Keratinocyte (primary cell): Measurements from ENCODE around the gene MFSD1. TPM values are rescaled to one million over a fixed set of nuclear protein-coding genes. Genes with fewer than 3 reads are reported as not detected.

ENCODE experiments used
- DNase-seq: peaks from one replicate; pipeline ENCODE4 v3.0.0-alpha.2; 2011; ENCODE audit warnings: low read depth, missing footprints, low spot score
- FAIRE-seq: peaks from 2 replicates; lab custom pipeline; 2011; peaks lifted over from hg19 to GRCh38; lab: Jason Lieb, UNC
- H2AFZ ChIP-seq: 2 replicates; pipeline ENCODE4 v1.6.0; 2012; ENCODE audit warnings: low read length, control low read depth, inconsistent platforms; ENCODE audit not compliant: control insufficient read depth
- H3K27ac ChIP-seq: 2 replicates; pipeline ENCODE4 v1.5.1; 2011; ENCODE audit warnings: low read length; ENCODE audit not compliant: control insufficient read depth, insufficient read depth
- H3K27me3 ChIP-seq: 3 replicates; pipeline ENCODE4 v1.6.0; 2011; ENCODE audit warnings: low read length; ENCODE audit not compliant: control insufficient read depth, insufficient read depth; ENCODE audit errors: extremely low read depth
- H3K36me3 ChIP-seq, 2 experiments: 2 replicates in 1 of 2; 3 replicates in 1 of 2; pipeline ENCODE4 v1.5.1; 2011; ENCODE audit warnings: low read length in 2 of 2, mild to moderate bottlenecking in 1 of 2; ENCODE audit not compliant: control insufficient read depth in 2 of 2, insufficient read depth in 2 of 2; ENCODE audit errors: extremely low read depth in 1 of 2
- H3K4me1 ChIP-seq: 3 replicates; pipeline ENCODE4 v1.5.1; 2011; ENCODE audit warnings: low read length; ENCODE audit not compliant: control insufficient read depth, insufficient read depth; ENCODE audit errors: extremely low read depth
- H3K4me2 ChIP-seq: 3 replicates; pipeline ENCODE4 v1.6.0; 2011; ENCODE audit warnings: low read depth, low read length; ENCODE audit not compliant: control insufficient read depth, insufficient read depth; ENCODE audit errors: extremely low read depth
- H3K4me3 ChIP-seq, 3 experiments: fragments of 200-600 bp in 1 of 3; sonication (generic) in 1 of 3; 2 replicates in 2 of 3; 3 replicates in 1 of 3; pipeline ENCODE4 v1.5.1; 2011 to 2016; ENCODE audit warnings: low read length in 3 of 3, mild to moderate bottlenecking in 3 of 3, control low read depth in 2 of 3, inconsistent platforms in 1 of 3, low read depth in 1 of 3, mixed read lengths in 1 of 3, mixed run types in 1 of 3, moderate library complexity in 1 of 3; ENCODE audit not compliant: control insufficient read depth in 2 of 3, insufficient read depth in 2 of 3; ENCODE audit errors: extremely low read depth in 1 of 3
- H3K79me2 ChIP-seq: 2 replicates; pipeline ENCODE4 v1.6.0; 2012; ENCODE audit warnings: low read length; ENCODE audit not compliant: control insufficient read depth, insufficient read depth
- H3K9ac ChIP-seq: 3 replicates; pipeline ENCODE4 v1.6.0; 2011; ENCODE audit warnings: low read length; ENCODE audit not compliant: control insufficient read depth, insufficient read depth; ENCODE audit errors: extremely low read depth
- H3K9me1 ChIP-seq: 3 replicates; pipeline ENCODE4 v1.6.0; 2011; ENCODE audit warnings: low read length; ENCODE audit not compliant: control insufficient read depth, insufficient read depth; ENCODE audit errors: extremely low read depth
- H3K9me3 ChIP-seq: 2 replicates; pipeline ENCODE4 v1.5.1; 2012; ENCODE audit warnings: low read depth, low read length; ENCODE audit not compliant: control insufficient read depth
- H4K20me1 ChIP-seq: 3 replicates; pipeline ENCODE4 v1.6.0; 2011; ENCODE audit warnings: low read length; ENCODE audit not compliant: control insufficient read depth, insufficient read depth; ENCODE audit errors: extremely low read depth
- EZH2 ChIP-seq: IDR thresholded peaks from one replicate; pipeline ENCODE4 v1.6.1; 2012; ENCODE audit warnings: inconsistent platforms, mild to moderate bottlenecking, low read length, moderate library complexity
- dilution Hi-C: fragments of 300-500 bp; cut with MboI; formaldehyde crosslinking; loops from one replicate; pipeline ENCODE4 v1.7.0; 2020; ENCODE audit warnings: low sequenced_read_pairs; ENCODE audit not compliant: extremely low pct_ligation_motif_present
- polyA plus RNA-seq, 5 experiments: library from polyadenylated mRNA; depleted of rRNA in 3 of 5; stranded (reverse) in 3 of 5; stranded (forward) in 1 of 5; unstranded in 1 of 5; fragments of >200 nt; gene quantifications; 1 replicate in 1 of 5; 2 replicates in 3 of 5; 3 replicates in 1 of 5; pipeline versions ENCODE4 v1.2.1 to v1.2.3, GENCODE V29; 2011 to 2012; ENCODE audit warnings: missing spikeins in 2 of 5, low read depth in 1 of 5, low replicate concordance in 1 of 5
- TF ChIP-seq, protein P1 (sequence below), 3 experiments: IDR thresholded peaks in 1 of 3; conservative IDR thresholded peaks in 1 of 3; optimal IDR thresholded peaks in 1 of 3; 2 replicates in 2 of 3; 3 replicates in 1 of 3; pipeline versions ENCODE3 to v1.5.1; 2011; ENCODE audit warnings: low read length in 3 of 3, mild to moderate bottlenecking in 3 of 3, moderate library complexity in 2 of 3, control low read depth in 1 of 3, inconsistent platforms in 1 of 3; ENCODE audit not compliant: insufficient read depth in 2 of 3; ENCODE audit errors: extremely low read depth in 1 of 3

MFSD1 gene
- polyA plus RNA-seq, 1 donor (not counting 4 experiments of a cell fraction or from before 2014, with no cell fraction given), result 49.8 TPM

DNA sequence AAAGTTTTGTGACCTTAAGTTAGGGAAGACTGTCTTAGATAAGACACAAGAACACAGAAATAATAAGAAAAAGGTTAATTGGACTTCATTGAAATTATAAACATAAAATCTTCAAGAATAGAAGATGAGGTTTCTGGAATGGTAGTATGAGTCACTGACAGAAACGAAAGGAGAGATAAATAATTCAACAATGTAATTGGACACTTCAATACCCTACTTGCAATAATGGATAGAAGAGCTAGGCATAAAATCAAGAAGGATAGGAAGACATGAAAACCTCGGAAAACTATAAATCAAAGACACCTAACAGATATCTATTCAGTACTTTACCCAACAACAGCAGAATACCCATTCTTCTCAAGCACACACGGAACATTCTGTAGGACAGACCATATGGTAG, 15.9 kb upstream of the MFSD1 start:
- Histone ChIP-seq H3K4me3 (no peak overlapping the region), H2AFZ (no peak overlapping the region), H3K27me3 (no peaks in the 10 kb centered on the region), H3K9me3 (no peaks in the 10 kb centered on the region), H3K79me2 (no peaks in the 10 kb centered on the region), H3K27ac (no peak overlapping the region), H3K4me1 (peaks cover 4% of the 10 kb centered on the region), H4K20me1 (no peaks in the 10 kb centered on the region), H3K9ac (no peak overlapping the region), H3K4me2 (no peak overlapping the region), H3K9me1 (no peaks in the 10 kb centered on the region), H3K36me3 (no peaks in the 10 kb centered on the region)
- TF ChIP-seq, protein P1, sequence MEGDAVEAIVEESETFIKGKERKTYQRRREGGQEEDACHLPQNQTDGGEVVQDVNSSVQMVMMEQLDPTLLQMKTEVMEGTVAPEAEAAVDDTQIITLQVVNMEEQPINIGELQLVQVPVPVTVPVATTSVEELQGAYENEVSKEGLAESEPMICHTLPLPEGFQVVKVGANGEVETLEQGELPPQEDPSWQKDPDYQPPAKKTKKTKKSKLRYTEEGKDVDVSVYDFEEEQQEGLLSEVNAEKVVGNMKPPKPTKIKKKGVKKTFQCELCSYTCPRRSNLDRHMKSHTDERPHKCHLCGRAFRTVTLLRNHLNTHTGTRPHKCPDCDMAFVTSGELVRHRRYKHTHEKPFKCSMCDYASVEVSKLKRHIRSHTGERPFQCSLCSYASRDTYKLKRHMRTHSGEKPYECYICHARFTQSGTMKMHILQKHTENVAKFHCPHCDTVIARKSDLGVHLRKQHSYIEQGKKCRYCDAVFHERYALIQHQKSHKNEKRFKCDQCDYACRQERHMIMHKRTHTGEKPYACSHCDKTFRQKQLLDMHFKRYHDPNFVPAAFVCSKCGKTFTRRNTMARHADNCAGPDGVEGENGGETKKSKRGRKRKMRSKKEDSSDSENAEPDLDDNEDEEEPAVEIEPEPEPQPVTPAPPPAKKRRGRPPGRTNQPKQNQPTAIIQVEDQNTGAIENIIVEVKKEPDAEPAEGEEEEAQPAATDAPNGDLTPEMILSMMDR (optimal IDR thresholded peaks at IDR 0.05 in 1 of 3, IDR thresholded peaks at IDR 0.05 in 1 of 3, conservative IDR thresholded peaks at IDR 0.05 in 1 of 3; ENCODE audit: extremely low read depth in 1 of 3, insufficient read depth in 2 of 3, low read length in 3 of 3), result no peak
- no peak for TF ChIP-seq EZH2
- DNase-seq (no peak), FAIRE-seq (no peak)
- dilution Hi-C loops, result loop anchor here (10.0 kb wide), 1 partner anchor 71 kb away; no protein-coding TSS in a partner anchor

DNA sequence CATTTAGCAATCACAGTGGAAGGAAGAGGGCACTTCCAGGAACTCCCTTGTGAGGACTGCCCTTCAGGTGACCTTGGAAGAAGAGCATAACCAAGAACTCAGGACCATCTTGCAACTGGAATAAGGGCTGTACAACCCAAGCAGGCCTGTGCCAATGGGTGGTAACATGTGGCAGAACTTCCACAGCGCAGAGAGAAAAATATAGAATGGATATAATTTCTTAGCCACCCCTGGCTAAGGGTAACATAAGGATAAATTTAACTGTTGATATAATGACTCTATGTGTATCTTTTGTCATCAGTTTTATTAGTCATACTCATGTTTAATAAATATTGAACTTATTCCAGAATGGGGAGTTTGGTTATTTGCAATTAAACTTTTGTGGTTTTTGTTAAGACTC, 13.4 kb upstream of the MFSD1 start:
- dilution Hi-C loops, result loop anchor here (10.0 kb wide), 1 partner anchor 74 kb away; no protein-coding TSS in a partner anchor
- Histone ChIP-seq H3K9me3 (no peaks in the 10 kb centered on the region), H3K27ac (no peak overlapping the region), H3K4me1 (peaks cover 8% of the 10 kb centered on the region), H3K36me3 (no peaks in the 10 kb centered on the region), H3K9ac (no peak overlapping the region), H3K9me1 (no peaks in the 10 kb centered on the region), H3K79me2 (no peaks in the 10 kb centered on the region), H3K4me2 (no peak overlapping the region), H3K4me3 (no peak overlapping the region), H3K27me3 (no peaks in the 10 kb centered on the region), H2AFZ (no peak overlapping the region), H4K20me1 (no peaks in the 10 kb centered on the region)
- FAIRE-seq (no peak), DNase-seq (no peak)
- no peak for TF ChIP-seq EZH2
- TF ChIP-seq, protein P1 (optimal IDR thresholded peaks at IDR 0.05 in 1 of 3, IDR thresholded peaks at IDR 0.05 in 1 of 3, conservative IDR thresholded peaks at IDR 0.05 in 1 of 3; ENCODE audit: extremely low read depth in 1 of 3, insufficient read depth in 2 of 3, low read length in 3 of 3), result no peak
